Upper lobe of left lung (tissue), 6 donors: Measurements from ENCODE around the gene TNS3. TPM values are rescaled to one million over a fixed set of nuclear protein-coding genes. Genes with fewer than 3 reads are reported as not detected.

Source experiments
- ATAC-seq, 2 donors: fragments of 200-7000 bp; cut with Tn5 transposase; one replicate each; pipeline ENCODE4 v1.9.1; 2022; ENCODE audit warnings: mild to moderate bottlenecking in 2 of 2, moderate library complexity in 2 of 2; ENCODE audit not compliant: low FRiP score in 2 of 2
- DNase-seq, 2 donors: peaks; one replicate each; pipeline ENCODE4 v3.0.0-alpha.2; 2019 to 2020
- H3K27ac ChIP-seq, 4 donors: fragments of 200-600 bp; sonication (generic); one replicate each; pipeline ENCODE4 v1.5.1; 2016 to 2019
- H3K27me3 ChIP-seq, 4 donors: fragments of 200-600 bp; sonication (generic); one replicate each; pipeline ENCODE4 v1.5.1; 2017 to 2019
- H3K36me3 ChIP-seq, 4 donors: fragments of 200-600 bp; sonication (generic); one replicate each; pipeline ENCODE4 v1.5.1; 2016 to 2019
- H3K4me1 ChIP-seq, 4 donors: fragments of 200-600 bp; sonication (generic); one replicate each; pipeline ENCODE4 v1.5.1; 2018 to 2019
- H3K4me3 ChIP-seq, 4 donors: fragments of 200-600 bp; sonication (generic); one replicate each; pipeline ENCODE4 v1.5.1; 2017 to 2019; ENCODE audit warnings: mild to moderate bottlenecking in 2 of 4, moderate library complexity in 1 of 4
- H3K9me3 ChIP-seq, 4 donors: fragments of 200-600 bp; sonication (generic); one replicate each; pipeline ENCODE4 v1.5.1; 2018 to 2019
- EP300 ChIP-seq, 4 donors: sonication (generic); formaldehyde crosslinking; IDR thresholded peaks; one replicate each; pipeline ENCODE4 v1.5.1; 2017; ENCODE audit warnings: antibody characterized with exemption in 4 of 4, control low read depth in 2 of 4
- POLR2A ChIP-seq, 4 donors: fragments of 450-650 bp; IDR thresholded peaks; one replicate each; pipeline ENCODE4 v1.5.1; 2016 to 2017; ENCODE audit warnings: antibody characterized with exemption in 4 of 4, mild to moderate bottlenecking in 2 of 4
- POLR2AphosphoS5 ChIP-seq, 2 donors: sonication (generic); formaldehyde crosslinking; IDR thresholded peaks; one replicate each; pipeline ENCODE4 v1.5.1; 2017; ENCODE audit warnings: antibody characterized with exemption in 2 of 2
- WGBS, 2 donors: methylation state at CpG; one replicate each; pipeline ENCODE4 v1.1.5; 2017 to 2018; 5-methylcytosine and 5-hydroxymethylcytosine counted together
- total RNA-seq, 6 donors: library from RNA; depleted of rRNA in 4 of 6; stranded (reverse); fragments of >200 nt in 4 of 6; gene quantifications; one replicate each; pipeline versions ENCODE4 v1.1.0 to v1.2.1, GENCODE V29; 2016 to 2021
- TF ChIP-seq, protein P1 (sequence below), 6 experiments: fragments of 450-650 bp in 4 of 6; fragments of 200-600 bp in 2 of 6; sonication (generic) in 2 of 6; IDR thresholded peaks; one replicate each; pipeline ENCODE4 v1.5.1; 2016 to 2019; ENCODE audit warnings: antibody characterized with exemption in 6 of 6
- donor health status: DM: no; HTN: no; CAD: no; lungs with moderate emphysema.
- donor health status: DM: no; HTN: yes; CAD: no; lungs with severe emphysema.

TNS3 gene
- total RNA-seq, 6 donors from 2014 or later, result 90.6 to 266 (median 143) TPM

GRCh38 chr7:47483604-47484273, 98.2 kb downstream of the TNS3 start:
- DNase-seq, result no peak
- TF ChIP-seq, protein P1, sequence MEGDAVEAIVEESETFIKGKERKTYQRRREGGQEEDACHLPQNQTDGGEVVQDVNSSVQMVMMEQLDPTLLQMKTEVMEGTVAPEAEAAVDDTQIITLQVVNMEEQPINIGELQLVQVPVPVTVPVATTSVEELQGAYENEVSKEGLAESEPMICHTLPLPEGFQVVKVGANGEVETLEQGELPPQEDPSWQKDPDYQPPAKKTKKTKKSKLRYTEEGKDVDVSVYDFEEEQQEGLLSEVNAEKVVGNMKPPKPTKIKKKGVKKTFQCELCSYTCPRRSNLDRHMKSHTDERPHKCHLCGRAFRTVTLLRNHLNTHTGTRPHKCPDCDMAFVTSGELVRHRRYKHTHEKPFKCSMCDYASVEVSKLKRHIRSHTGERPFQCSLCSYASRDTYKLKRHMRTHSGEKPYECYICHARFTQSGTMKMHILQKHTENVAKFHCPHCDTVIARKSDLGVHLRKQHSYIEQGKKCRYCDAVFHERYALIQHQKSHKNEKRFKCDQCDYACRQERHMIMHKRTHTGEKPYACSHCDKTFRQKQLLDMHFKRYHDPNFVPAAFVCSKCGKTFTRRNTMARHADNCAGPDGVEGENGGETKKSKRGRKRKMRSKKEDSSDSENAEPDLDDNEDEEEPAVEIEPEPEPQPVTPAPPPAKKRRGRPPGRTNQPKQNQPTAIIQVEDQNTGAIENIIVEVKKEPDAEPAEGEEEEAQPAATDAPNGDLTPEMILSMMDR (IDR thresholded peaks at IDR 0.05), result no peak
- TF ChIP-seq POLR2A (IDR thresholded peaks at IDR 0.05) (no peak), EP300 (IDR thresholded peaks at IDR 0.05) (no peak), POLR2AphosphoS5 (IDR thresholded peaks at IDR 0.05) (no peak)
- H3K4me1 ChIP-seq, result peaks cover 40 to 54% (median 49%) of the 10 kb centered on the region in 4 donors
- H3K36me3 ChIP-seq, result no peaks in the 10 kb centered on the region
- H3K9me3 ChIP-seq, result no peaks in the 10 kb centered on the region
- ATAC-seq, result no peak
- 83 to 87% methylated on average over 16 of the region's 16 CpGs for WGBS, 2 donors
- peak overlapping the region; percentile 11 to 38 (median 26) for H3K27ac ChIP-seq
- H3K4me3 ChIP-seq, result no peak overlapping the region
- no peaks in the 10 kb centered on the region for H3K27me3 ChIP-seq

- peak in 1 of 2 donors; percentile 63 for DNase-seq
- TF ChIP-seq POLR2AphosphoS5 (IDR thresholded peaks at IDR 0.05) (peak; percentile 53 to 60), EP300 (IDR thresholded peaks at IDR 0.05) (peak in 2 of 4 donors; percentile 57 to 79), POLR2A (IDR thresholded peaks at IDR 0.05) (peak in 1 of 4 donors; percentile 48)
- TF ChIP-seq, protein P1 (IDR thresholded peaks at IDR 0.05), result no peak
- Histone ChIP-seq H3K27ac (peak overlapping the region; percentile 77 to 85 (median 80)), H3K4me3 (no peak overlapping the region), H3K9me3 (no peaks in the 10 kb centered on the region), H3K4me1 (peaks cover 43 to 62% (median 53%) of the 10 kb centered on the region in 4 donors), H3K27me3 (no peaks in the 10 kb centered on the region), H3K36me3 (no peaks in the 10 kb centered on the region)
- WGBS, 2 donors, result 38% methylated on average over 15 of the region's 15 CpGs
- ATAC-seq, result peak; percentile 52 to 78
Measured at GRCh38 chr7:47482013-47482875, 99.7 kb downstream of the TNS3 start.

DNA sequence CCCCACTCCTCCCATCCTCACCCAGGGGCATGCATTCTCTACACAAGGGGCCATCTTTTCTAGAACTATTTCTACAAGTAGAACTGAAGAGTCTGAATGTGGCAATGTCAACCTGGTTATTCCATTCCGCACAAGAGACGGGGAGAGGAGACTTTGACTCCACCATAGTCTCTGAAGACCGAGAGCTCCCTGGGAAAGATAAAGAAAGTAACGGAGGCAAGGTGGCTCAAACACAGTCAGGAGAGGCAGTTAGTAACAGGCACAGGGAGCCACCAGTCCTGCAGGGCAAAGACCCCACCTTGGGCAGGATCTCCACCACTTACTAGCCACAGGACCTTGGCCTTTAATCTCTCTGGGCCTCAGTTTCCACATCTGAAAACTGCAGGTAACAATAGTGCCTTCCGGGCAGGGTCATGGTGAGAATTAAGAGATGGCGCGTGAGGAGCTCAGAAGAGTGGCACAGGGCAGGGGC, 100.3 kb downstream of the TNS3 start:
- WGBS, 2 donors, result 94 to 96% methylated on average over 7 of the region's 7 CpGs
- Histone ChIP-seq H3K27ac (peak overlapping the region; percentile 77 to 85 (median 80)), H3K27me3 (no peaks in the 10 kb centered on the region), H3K4me3 (no peak overlapping the region), H3K4me1 (peaks cover 48 to 64% (median 53%) of the 10 kb centered on the region in 4 donors), H3K9me3 (no peaks in the 10 kb centered on the region), H3K36me3 (no peaks in the 10 kb centered on the region)
- no peak for ATAC-seq
- no peak for DNase-seq
- TF ChIP-seq EP300 (IDR thresholded peaks at IDR 0.05) (no peak), POLR2A (IDR thresholded peaks at IDR 0.05) (no peak), POLR2AphosphoS5 (IDR thresholded peaks at IDR 0.05) (no peak)
- TF ChIP-seq, protein P1 (IDR thresholded peaks at IDR 0.05), result no peak

DNA sequence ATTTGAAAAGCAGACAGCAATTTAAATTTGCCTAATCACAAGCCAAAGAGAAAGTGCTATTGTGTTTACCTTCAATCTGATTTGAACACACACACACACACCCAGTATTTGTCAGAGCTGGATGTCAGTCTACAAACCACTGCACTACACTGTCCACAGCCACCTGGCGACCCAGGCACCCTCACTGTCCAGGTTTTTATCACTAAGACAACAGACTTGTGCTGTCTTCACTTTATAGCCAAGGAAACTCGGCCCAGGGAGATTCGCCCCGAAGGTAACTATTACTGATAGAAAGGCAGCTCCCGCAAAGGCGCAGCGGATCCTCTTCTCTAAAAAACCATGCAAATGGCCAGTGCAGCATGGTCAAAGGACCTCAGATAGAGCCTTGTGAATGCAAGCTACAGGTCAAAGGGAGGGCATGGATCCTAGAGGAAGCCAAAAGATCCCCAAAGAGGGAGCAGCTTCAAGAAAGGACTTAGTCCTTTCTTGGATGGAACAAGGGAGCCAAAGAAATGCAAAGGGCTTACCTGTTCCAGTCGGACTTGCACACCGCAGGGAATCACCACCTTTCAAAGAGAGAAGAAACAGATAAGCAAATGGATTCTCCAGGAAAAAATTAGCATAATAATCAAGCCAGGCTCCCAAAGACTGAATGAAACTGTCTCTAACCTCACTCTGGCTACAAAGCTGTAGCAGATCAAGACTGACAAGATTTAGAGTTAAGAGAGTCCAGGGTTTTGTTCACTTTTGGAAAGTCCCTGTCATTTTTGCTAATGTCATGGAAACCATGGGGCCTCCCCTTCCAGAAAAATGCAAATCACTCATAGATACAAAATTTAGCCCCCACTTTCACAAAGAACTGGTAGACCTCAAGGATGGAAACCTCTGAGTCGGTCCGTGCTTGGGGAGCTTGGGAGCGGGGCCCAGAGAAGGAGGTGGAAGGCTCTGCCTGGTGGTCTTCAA, 101.1 kb downstream of the TNS3 start:
- Histone ChIP-seq H3K4me1 (peaks cover 49 to 69% (median 56%) of the 10 kb centered on the region in 4 donors), H3K9me3 (no peaks in the 10 kb centered on the region), H3K36me3 (no peaks in the 10 kb centered on the region), H3K27me3 (no peaks in the 10 kb centered on the region), H3K27ac (peak overlapping the region; percentile 77 to 85 (median 80)), H3K4me3 (peak overlapping the region in 1 of 4 donors; percentile 15)
- DNase-seq (no peak), ATAC-seq (no peak)
- 90 to 93% methylated on average over 12 of the region's 12 CpGs for WGBS, 2 donors
- no peak for TF ChIP-seq POLR2AphosphoS5 (IDR thresholded peaks at IDR 0.05)
- TF ChIP-seq, protein P1 (IDR thresholded peaks at IDR 0.05), result no peak
- no peak for TF ChIP-seq EP300 (IDR thresholded peaks at IDR 0.05)
- TF ChIP-seq POLR2A (IDR thresholded peaks at IDR 0.05), result no peak
